HG02798 (cell line): ENCODE results near the gene FUT7.

Experiments
- ATAC-seq: cut with Tn5 transposase; IDR thresholded peaks from one replicate; pipeline ENCODE4 v1.9.1; 2021; ENCODE audit warnings: mild to moderate bottlenecking; ENCODE audit not compliant: unreplicated experiment, poor library complexity

Gene FUT7

GRCh38 chr9:136988872-136989271 lies 43.0 kb downstream of the FUT7 start:
- no peak for ATAC-seq

GRCh38 chr9:136985853-136986252 lies 46.0 kb downstream of the FUT7 start:
- ATAC-seq: no peak

- ATAC-seq: no peak
Observed at GRCh38 chr9:136985027-136985602, 46.8 kb downstream of the FUT7 start.

DNA sequence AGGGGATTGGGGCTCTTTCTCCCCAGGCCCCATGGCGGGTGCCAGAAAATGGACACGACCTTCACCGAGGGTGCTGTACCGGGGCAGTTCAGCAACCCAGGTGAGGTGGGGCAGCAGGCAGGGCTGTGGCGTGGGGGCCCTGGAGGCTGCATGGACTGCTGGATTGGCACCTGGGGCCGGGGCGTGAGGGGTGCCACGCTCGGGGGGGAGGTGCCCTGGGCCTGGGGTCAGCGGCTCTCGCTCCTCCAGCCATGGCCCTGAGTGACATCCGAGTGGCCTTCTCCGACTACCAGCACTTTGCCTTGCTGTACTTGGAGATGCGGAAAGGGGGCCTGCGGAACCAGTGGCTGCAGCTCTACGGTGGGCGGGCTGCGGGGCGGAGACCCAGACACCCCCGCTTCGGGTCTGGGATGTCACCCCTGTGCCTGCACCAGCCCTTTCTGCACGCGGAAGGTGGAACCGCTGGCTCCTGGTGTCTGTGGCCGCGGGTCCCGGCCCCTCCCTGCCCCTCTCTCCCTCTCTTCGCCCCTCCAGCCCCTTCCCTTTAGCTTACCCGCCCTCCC lies 47.3 kb downstream of the FUT7 start:
- no peak for ATAC-seq

- ATAC-seq: no peak
Observed at GRCh38 chr9:136983656-136984314, 48.1 kb downstream of the FUT7 start.

DNA sequence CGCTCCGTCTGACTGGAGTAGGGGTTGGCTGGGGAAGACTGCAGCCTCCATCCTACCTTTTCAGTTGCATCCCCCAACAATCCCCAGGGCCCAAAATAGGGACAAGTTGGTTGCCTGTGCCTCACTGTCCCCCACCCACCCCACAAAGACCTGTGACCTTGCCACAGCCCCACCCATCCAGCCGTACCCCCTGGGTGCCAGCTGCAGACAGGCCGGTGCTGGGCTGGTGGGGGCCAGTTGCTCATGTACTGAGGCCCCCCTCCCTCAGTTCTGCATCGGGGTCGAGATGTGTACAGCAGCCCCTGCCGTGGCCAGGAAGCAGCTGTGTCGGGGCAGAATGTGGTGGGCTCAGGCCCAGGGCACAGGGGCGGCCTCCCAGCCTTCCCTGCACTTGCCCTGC lies 48.7 kb downstream of the FUT7 start:
- no peak for ATAC-seq

DNA sequence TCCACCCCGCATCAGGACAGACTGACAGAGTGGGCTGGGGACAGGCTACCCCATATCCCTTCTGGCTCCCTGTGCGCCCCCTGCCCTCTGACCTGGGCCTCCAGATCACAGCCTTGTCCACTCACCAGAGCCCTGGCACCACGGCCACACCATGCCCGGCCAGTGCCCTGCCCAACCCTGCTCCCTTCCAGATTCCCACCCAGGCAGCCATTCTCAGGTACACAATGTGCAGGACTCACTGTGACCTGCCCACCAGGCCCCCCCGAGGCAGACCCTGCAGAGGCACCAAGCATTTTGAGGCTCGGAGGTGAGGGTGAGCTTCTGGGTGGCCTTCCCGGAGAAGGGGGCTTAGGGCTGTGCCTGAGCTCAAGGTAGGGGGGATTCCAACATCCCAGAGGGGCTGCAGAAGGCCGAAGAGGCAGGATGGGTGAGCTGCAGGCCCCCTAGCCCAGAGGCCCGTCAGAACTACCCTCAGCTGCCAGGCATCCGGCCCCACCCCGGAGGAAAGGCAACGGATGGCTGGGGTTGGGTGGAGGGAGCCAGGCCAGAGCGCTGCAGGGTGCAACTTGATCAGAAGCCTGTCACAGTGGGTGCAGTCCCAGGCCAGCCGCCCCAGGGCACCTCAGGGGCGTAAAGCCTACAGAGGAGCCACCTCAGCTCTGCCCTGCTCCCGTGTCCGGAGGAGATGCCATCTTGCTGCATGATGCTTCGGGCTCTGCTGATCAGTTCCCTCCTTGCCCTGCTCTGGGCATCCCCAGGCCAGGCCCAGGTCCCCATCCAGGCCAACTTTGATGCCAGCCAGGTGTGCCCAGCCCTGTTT lies 49.4 kb downstream of the FUT7 start, which contains the start of gene LCNL1:
LCNL1 (plus strand) TSS at position 762 of the 820 bp plus-strand sequence. CDS start 594 bp downstream, outside the sequence.
- ATAC-seq: no peak

DNA sequence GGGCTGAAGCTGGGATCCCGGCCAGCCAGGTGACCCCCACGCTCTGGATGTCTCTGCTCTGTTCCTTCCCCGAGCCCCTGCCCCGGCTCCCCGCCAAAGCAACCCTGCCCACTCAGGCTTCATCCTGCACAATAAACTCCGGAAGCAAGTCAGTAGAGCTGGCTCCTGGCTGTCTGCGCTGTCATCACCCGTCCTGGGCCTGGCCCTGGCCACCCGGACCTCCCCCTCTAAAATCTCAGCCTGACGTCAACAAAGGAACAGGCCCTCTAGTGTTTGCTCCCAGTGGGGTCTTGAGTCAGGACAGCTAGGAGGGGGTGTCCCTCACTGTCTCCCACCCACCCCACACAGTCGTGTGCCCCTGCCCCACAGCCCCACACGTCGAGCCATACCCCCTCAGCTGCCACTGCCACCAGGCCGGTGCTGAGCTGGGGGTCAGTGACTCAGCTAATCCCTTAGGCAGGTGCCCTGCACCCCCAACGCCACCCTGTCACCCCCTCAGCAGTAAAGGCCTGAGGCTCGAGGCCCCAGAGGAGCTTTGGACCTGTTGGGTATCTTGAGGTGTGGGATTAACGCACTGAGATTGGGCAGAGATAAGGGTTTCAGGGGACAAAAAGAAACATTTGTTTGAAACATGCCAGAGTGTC lies 50.2 kb downstream of the FUT7 start:
- no peak for ATAC-seq

GRCh38 chr9:136980669-136981478 lies 51.0 kb downstream of the FUT7 start:
- no peak for ATAC-seq
